ENCODE data around the gene LCN2.

The LCN2 gene

GRCh38 chr9:128148509-128149000 lies 698 bp upstream of the LCN2 start:
- TF ChIP-seq FOXP2 (optimal IDR thresholded peaks at IDR 0.05; ENCODE audit: borderline replicate concordance, extremely low read depth, extremely low read length, insufficient read depth) (no peak), REST (IDR thresholded peaks at IDR 0.05; ENCODE audit: insufficient read depth in 1 of 2, low read depth in 2 of 2, low read length in 2 of 2) (no peak), POLR2AphosphoS5 (IDR thresholded peaks at IDR 0.05; ENCODE audit: low read depth, low read length) (no peak), TAF1 (IDR thresholded peaks at IDR 0.05; ENCODE audit: borderline replicate concordance, insufficient read depth, low read length) (no peak), SIN3A (IDR thresholded peaks at IDR 0.05; ENCODE audit: borderline replicate concordance, insufficient read depth, low read length) (no peak)

DNA sequence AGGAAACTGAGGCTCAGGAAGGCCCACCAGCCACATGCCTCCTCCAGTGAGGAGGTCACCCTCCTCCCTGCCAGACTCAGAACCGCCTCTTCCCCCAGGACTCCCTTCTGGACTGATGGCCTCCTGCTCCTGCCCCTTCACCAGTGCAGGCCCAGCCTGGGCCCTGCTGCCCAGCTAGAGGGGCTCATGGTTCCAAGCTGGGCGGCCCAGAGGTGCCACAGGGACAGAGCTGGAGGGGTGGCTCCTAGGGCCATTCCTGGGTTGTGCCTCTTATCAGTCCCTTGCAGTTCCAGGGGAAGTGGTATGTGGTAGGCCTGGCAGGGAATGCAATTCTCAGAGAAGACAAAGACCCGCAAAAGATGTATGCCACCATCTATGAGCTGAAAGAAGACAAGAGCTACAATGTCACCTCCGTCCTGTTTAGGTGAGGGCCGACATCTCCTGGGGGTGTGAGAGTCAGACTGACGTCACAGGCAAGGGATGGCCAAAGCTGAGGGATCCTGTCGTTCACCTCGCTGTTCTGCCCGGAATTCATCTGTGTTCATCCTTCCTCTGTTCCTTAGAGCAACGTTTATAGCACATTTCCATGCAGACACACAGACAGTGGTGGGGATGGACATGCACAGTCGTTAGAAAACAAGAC lies 819 bp downstream of the LCN2 start:
- TF ChIP-seq TAF1 (IDR thresholded peaks at IDR 0.05; ENCODE audit: borderline replicate concordance, insufficient read depth, low read length), result no peak
- TF ChIP-seq REST (IDR thresholded peaks at IDR 0.05; ENCODE audit: insufficient read depth in 1 of 2, low read depth in 2 of 2, low read length in 2 of 2), result no peak
- no peak for TF ChIP-seq POLR2AphosphoS5 (IDR thresholded peaks at IDR 0.05; ENCODE audit: low read depth, low read length)
- TF ChIP-seq FOXP2 (optimal IDR thresholded peaks at IDR 0.05; ENCODE audit: borderline replicate concordance, extremely low read depth, extremely low read length, insufficient read depth), result no peak
- TF ChIP-seq SIN3A (IDR thresholded peaks at IDR 0.05; ENCODE audit: borderline replicate concordance, insufficient read depth, low read length), result no peak

DNA sequence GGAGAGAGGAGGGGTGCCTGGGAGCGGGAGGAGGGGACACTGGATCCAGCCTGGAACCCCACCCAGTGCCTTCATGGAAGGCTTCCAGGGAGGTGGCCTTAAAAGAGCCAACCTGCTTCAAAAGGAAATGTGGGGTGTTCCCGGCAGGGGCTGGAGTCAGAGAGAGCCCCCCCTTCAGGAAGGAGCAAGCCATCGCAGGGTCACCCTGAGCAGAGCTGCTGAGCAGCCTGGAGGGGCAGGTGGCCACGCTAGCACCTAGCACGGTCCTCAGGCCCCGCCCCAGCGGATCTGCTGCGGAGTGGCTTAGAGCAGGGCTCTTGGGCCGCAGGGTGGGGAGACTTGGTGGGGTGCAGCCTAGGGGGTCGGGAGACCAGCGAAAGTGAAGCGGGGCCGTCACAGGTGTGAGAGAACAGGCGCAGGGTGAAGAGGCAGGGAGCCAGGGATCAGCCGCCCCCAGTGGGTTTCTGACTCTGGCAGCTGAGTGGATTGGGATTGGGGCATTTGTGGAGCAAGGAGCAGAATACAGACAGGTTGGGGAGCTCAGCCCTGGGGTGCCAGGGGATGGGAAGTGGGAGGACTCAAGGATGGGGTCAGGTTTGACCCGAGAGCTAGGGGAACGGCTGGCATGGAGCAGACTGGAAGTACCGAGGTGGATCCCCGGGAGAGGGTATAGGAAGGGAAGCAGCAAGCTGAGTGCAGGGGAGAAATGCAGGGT lies 1.5 kb downstream of the LCN2 start:
- TF ChIP-seq TAF1 (IDR thresholded peaks at IDR 0.05; ENCODE audit: borderline replicate concordance, insufficient read depth, low read length) (no peak), REST (IDR thresholded peaks at IDR 0.05; ENCODE audit: insufficient read depth in 1 of 2, low read depth in 2 of 2, low read length in 2 of 2) (no peak), SIN3A (IDR thresholded peaks at IDR 0.05; ENCODE audit: borderline replicate concordance, insufficient read depth, low read length) (no peak), POLR2AphosphoS5 (IDR thresholded peaks at IDR 0.05; ENCODE audit: low read depth, low read length) (no peak), FOXP2 (optimal IDR thresholded peaks at IDR 0.05; ENCODE audit: borderline replicate concordance, extremely low read depth, extremely low read length, insufficient read depth) (no peak)

DNA sequence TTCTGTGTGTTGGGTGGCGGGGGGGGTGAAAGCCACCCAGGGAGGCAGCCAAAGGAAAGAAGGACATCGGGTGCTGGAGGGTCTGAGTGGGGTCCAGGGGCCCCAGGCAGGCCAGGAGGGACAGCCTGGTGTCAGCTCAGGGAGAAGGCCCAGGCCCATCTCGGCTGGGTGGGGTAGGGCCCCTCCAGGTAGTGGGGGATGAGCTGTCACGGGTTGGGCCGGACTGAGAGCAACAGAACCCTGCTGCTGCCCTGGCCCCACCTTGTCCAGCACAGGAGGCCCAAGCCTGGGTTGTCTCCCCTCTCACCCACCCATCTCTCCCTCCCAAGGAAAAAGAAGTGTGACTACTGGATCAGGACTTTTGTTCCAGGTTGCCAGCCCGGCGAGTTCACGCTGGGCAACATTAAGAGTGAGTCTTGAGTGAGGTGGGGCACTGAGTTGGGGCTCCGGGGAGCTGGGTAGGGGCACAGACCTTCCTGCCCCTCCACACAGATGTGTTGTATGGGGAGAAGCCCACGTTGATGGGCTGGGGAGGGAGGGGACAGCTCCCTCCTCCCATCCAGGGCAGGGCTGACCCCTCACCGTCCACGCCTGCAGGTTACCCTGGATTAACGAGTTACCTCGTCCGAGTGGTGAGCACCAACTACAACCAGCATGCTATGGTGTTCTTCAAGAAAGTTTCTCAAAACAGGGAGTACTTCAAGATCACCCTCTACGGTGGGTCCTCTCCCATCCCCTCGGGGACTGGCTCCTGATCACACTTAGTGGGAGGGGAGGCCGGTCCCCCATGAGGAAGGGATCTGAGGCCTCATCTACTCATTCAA lies 2.3 kb downstream of the LCN2 start:
- TF ChIP-seq REST (IDR thresholded peaks at IDR 0.05; ENCODE audit: insufficient read depth in 1 of 2, low read depth in 2 of 2, low read length in 2 of 2) (no peak), TAF1 (IDR thresholded peaks at IDR 0.05; ENCODE audit: borderline replicate concordance, insufficient read depth, low read length) (no peak), SIN3A (IDR thresholded peaks at IDR 0.05; ENCODE audit: borderline replicate concordance, insufficient read depth, low read length) (no peak), FOXP2 (optimal IDR thresholded peaks at IDR 0.05; ENCODE audit: borderline replicate concordance, extremely low read depth, extremely low read length, insufficient read depth) (no peak), POLR2AphosphoS5 (IDR thresholded peaks at IDR 0.05; ENCODE audit: low read depth, low read length) (no peak)
